Astrocyte of the spinal cord (primary cell): Measurements from ENCODE around the gene SNAP23.
A peak's percentile ranks its signal among the peaks of the same experiment; 100 is the strongest.
"Not testable (repeated sequence)": the region's sequence is repeated elsewhere in the genome, so short reads cannot be mapped to it uniquely, and the experiment has no call there.

Experiments used
- DNase-seq: peaks from one replicate; pipeline ENCODE4 v3.0.0; 2011; ENCODE audit warnings: low read depth, low spot score
- H3K4me3 ChIP-seq: 2 replicates; pipeline ENCODE4 v1.5.1; 2011; ENCODE audit warnings: low read depth, mild to moderate bottlenecking, low read length, moderate library complexity
- in situ Hi-C: cut with HindIII; loops from 2 replicates; pipeline ENCODE4 v1.10.0; 2017; ENCODE audit warnings: low sequenced_read_pairs
- TF ChIP-seq, protein P1 (sequence below): IDR thresholded peaks from 2 replicates; pipeline ENCODE4 v1.5.1; 2012; ENCODE audit warnings: low read depth, mild to moderate bottlenecking, low read length, inconsistent platforms

SNAP23 gene

DNA sequence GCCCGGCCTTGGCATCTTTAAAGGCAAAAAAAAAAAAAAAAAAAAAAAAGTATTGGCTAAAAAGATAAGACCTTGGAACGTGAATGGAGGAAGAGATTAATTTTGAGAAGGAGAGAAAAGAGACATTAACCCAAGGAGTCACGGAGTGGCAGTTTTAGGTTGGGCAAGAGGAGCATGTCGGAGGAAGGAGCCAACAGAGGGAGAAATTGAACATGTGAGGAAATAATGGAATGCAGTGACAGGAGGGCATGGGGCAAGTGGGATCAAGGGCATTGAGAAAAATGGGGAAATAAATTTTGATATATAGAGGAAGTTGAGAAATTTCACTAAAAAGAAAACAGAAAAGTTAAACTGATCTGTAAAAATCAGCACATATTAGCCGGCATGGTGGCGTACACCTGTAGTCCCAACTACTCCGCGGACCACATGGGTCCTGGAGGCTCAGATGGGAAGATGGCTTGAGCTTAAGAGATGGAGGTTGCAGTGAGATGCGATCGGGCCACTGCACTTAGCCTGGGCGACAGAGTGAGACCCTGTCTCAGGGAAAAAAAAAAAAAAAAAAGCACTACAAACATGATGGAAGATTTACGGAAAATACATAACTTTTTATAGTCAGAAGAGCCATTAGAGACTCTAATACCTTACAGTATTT is 54.4 kb downstream of the SNAP23 start:
- DNase-seq: no peak
- TF ChIP-seq, protein P1, sequence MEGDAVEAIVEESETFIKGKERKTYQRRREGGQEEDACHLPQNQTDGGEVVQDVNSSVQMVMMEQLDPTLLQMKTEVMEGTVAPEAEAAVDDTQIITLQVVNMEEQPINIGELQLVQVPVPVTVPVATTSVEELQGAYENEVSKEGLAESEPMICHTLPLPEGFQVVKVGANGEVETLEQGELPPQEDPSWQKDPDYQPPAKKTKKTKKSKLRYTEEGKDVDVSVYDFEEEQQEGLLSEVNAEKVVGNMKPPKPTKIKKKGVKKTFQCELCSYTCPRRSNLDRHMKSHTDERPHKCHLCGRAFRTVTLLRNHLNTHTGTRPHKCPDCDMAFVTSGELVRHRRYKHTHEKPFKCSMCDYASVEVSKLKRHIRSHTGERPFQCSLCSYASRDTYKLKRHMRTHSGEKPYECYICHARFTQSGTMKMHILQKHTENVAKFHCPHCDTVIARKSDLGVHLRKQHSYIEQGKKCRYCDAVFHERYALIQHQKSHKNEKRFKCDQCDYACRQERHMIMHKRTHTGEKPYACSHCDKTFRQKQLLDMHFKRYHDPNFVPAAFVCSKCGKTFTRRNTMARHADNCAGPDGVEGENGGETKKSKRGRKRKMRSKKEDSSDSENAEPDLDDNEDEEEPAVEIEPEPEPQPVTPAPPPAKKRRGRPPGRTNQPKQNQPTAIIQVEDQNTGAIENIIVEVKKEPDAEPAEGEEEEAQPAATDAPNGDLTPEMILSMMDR: no peak
- H3K4me3 ChIP-seq: peak overlapping the region; percentile 81
- in situ Hi-C loops: no loop called here

DNA sequence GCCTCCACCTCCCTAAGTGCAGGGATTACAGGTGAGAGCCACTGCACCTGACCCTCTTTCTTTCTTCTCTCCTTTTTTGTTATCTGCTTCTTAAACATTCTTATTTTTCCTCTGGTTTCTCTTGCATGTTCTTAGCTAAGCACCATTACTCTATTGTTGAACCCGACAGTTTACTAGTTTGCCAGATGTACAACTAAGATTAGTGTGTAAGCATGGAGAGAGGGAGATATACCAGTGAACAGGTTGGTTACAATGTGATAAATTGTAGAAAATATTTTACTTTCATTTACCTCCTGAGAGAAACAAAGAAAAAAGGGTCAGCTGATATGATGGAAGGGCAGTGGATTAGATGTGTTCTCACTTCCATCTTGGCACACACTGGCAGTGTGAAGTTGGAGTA is 58.1 kb downstream of the SNAP23 start:
- DNase-seq: no peak
- no peak overlapping the region for H3K4me3 ChIP-seq
- in situ Hi-C loops: no loop called here
- TF ChIP-seq, protein P1: no peak

DNA sequence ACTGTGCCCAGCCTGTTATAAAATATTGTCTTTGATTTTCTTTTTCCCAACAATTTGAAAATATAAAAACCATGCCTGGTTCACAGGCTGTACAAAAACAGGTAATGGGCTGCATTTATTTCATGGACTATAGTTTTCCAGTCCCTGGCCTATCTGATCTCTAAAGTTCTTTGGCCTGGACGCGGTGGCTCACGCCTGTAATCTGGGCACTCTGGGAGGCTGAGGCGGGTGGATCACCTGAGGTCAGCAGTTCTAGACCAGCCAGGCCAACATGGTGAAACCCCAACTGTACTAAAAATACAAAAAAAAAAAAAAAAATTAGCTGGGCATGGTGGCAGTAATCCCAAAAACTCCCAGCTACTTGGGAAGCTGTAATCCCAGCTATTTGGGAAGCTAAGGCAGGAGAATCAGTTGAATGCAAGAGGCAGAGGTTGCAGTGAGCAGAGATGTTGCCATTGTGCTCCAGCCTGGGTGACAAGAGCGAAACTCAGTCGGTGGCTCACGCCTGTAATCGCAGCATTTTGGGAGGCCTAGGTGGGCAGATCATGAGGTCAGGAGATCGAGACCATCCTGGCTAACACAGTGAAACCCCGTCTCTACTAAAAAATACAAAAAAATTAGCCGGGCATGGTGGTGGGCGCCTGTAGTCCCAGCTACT is 61.2 kb downstream of the SNAP23 start:
- in situ Hi-C loops, H3K4me3 ChIP-seq, DNase-seq: not testable (repeated sequence)

DNA sequence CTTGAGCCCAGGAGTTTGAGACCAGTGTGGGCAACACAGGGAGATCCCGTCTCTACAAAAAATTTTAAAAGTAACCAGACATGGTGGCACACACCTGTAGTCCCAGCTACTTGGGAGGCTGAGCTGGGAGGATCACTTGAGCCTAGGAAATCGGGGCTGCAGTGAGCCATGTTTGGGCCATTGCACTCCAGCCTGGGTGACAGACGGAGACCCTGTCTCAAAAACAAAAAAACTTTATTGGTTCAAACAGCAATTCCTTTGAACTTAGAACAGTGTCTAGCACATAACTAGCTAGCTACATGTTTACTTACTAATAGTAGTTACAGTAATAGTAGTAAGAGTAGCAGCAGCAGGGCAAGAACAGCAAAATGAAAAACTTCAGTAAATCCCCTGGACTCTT is 63.3 kb downstream of the SNAP23 start:
- no peak overlapping the region for H3K4me3 ChIP-seq
- TF ChIP-seq, protein P1: no peak

DNA sequence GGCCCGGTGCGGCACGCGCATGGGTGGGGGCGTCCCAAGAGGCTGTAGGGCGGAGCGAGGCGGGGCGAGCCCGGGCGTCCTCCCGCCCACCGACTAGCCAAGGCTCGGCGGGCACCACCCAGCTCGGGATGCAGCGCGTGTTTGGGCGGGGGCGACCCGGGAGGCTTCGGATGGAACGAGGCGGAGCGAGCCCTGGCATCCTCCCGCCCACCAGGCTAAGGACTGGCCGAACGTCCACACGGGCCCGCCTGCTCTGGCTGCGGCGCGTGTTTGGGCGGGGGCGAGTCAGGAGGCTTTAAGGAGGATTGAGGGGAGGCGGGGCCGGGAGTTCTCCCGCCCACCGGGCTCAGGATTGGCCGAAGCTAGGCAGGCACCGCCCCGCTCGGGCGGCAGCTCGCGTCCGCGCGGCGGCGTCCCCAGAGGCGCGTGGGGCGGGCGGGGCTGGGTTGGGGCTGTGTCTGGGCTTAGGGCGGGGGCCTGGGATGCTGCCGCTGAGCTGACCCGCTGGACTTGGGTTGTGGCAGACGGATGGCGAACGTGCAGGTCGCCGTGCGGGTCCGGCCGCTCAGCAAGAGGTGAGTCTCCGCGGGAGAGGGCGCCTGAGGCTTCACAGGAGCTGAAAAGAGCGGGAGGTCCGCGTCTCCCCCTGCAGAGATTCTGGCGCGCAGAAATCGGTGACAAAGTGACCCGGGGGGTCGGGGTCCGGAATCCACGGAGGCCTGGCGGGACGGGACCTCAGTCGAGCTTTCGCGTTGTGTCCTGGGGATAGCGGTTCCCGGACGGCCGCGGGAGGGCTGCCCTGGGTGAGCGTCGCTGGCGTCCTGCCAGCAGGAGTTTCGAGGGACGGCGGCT is 80.0 kb downstream of the SNAP23 start, which contains the start of gene STARD9:
Gene STARD9 (plus strand): TSS at position 419 of the 852 bp plus-strand sequence. CDS start 110 bp downstream, at position 529.
- DNase-seq: peak; percentile 99
- TF ChIP-seq, protein P1: no peak
- in situ Hi-C loops: no loop called here
- H3K4me3 ChIP-seq: peak within 1 kb of the TSS; percentile 84

More for the DNA sequence above, 63.3 kb downstream of the SNAP23 start:
- in situ Hi-C loops: no loop called here
- no peak for DNase-seq

DNA sequence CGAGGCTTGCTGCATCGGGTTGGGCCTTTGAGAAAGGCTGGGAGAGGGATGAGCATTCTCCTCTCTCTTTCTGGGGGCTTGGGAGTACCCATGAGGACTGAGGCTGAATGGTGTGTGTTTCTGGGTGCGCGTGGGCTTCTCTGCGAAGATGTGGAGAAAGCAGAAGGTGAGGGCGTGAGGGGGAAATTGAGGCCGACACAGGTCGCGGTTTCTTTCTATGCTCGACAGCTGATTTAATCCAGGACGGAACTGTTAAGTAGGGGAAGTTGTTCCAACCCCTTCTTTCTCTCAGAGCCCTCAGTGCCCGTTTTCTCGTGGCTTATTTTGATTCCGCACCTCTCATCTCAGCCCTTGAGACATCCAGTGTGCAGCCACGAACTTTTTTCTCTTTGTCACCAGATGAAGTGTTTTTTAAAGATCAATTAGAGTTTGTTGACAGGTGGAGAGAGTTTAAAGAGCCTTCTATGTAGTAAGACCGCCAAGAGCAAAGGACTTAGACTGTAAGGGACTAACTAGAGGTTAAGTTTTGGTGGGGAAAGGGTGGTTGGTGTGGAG is 80.7 kb downstream of the SNAP23 start:
- H3K4me3 ChIP-seq: peak overlapping the region; percentile 84
- TF ChIP-seq, protein P1: no peak
- in situ Hi-C loops: no loop called here
- DNase-seq: peak; percentile 7
